Neural progenitor cell (in vitro differentiated cells): ENCODE data around the gene VSTM5. TPM values are rescaled to one million over a fixed set of nuclear protein-coding genes. Genes with fewer than 3 reads are reported as not detected.

ENCODE experiments used
- DNase-seq: peaks from one replicate; pipeline ENCODE4 v3.0.0-alpha.2; 2016; ENCODE audit warnings: low spot score
- H2AFZ ChIP-seq: fragments of 200-600 bp; sonication (generic); replicated peaks from 2 replicates; pipeline ENCODE4 v1.6.1; 2016; ENCODE audit warnings: antibody characterized with exemption
- H3F3A ChIP-seq: fragments of 200-600 bp; sonication (generic); 2 replicates; pipeline ENCODE4 v1.6.1; 2016; ENCODE audit warnings: antibody characterized with exemption, low read depth
- H3K27ac ChIP-seq: fragments of 200-600 bp; sonication (generic); 2 replicates; pipeline ENCODE4 v1.5.1; 2016; ENCODE audit warnings: mild to moderate bottlenecking
- H3K27me3 ChIP-seq: fragments of 200-600 bp; sonication (generic); 2 replicates; pipeline ENCODE4 v1.6.1; 2016; ENCODE audit warnings: mild to moderate bottlenecking, moderate library complexity
- H3K36me3 ChIP-seq: fragments of 200-600 bp; sonication (generic); 2 replicates; pipeline ENCODE4 v1.5.1; 2016
- H3K4me1 ChIP-seq: fragments of 200-600 bp; sonication (generic); 2 replicates; pipeline ENCODE4 v1.6.1; 2016; ENCODE audit warnings: mixed run types
- H3K4me2 ChIP-seq: fragments of 200-600 bp; sonication (generic); 2 replicates; pipeline ENCODE4 v1.6.1; 2016
- H3K4me3 ChIP-seq: fragments of 200-600 bp; sonication (generic); 2 replicates; pipeline ENCODE4 v1.5.1; 2016
- H3K79me2 ChIP-seq: fragments of 200-600 bp; sonication (generic); 2 replicates; pipeline ENCODE4 v1.6.1; 2016; ENCODE audit warnings: low read depth
- H3K9ac ChIP-seq: fragments of 200-600 bp; sonication (generic); 2 replicates; pipeline ENCODE4 v1.6.1; 2016
- H3K9me3 ChIP-seq: fragments of 200-600 bp; sonication (generic); 2 replicates; pipeline ENCODE4 v1.5.1; 2016; ENCODE audit warnings: low read depth
- H4K20me1 ChIP-seq: fragments of 200-600 bp; sonication (generic); 2 replicates; pipeline ENCODE4 v1.6.1; 2016; ENCODE audit warnings: low read depth
- H3K27ac Mint-ChIP-seq: 3 replicates; pipeline ENCODE4 v1.8.0; 2021; ENCODE audit warnings: mixed read lengths
- H3K27me3 Mint-ChIP-seq: 2 replicates; pipeline ENCODE4 v1.8.0; 2022; ENCODE audit warnings: low read depth, mild to moderate bottlenecking, inconsistent platforms, moderate library complexity, mixed read lengths; ENCODE audit not compliant: insufficient read depth
- H3K36me3 Mint-ChIP-seq: 3 replicates; pipeline ENCODE4 v1.8.0; 2021; ENCODE audit warnings: mixed read lengths
- H3K4me1 Mint-ChIP-seq: 3 replicates; pipeline ENCODE4 v1.8.0; 2021; ENCODE audit warnings: mixed read lengths
- H3K4me3 Mint-ChIP-seq: 3 replicates; pipeline ENCODE4 v1.8.0; 2021; ENCODE audit warnings: mild to moderate bottlenecking, moderate library complexity, mixed read lengths
- H3K9me3 Mint-ChIP-seq: 3 replicates; pipeline ENCODE4 v1.8.0; 2020; ENCODE audit warnings: mixed read lengths
- CTCF ChIP-seq: fragments of 200-600 bp; sonication (generic); IDR thresholded peaks from 2 replicates; pipeline ENCODE4 v1.5.1; 2017; ENCODE audit warnings: antibody characterized with exemption, mild to moderate bottlenecking
- EZH2 ChIP-seq: fragments of 200-600 bp; sonication (generic); IDR thresholded peaks from 2 replicates; pipeline ENCODE4 v1.6.1; 2017; ENCODE audit warnings: antibody characterized with exemption, mild to moderate bottlenecking, moderate library complexity
- EZH2phosphoT487 ChIP-seq: fragments of 200-600 bp; sonication (generic); IDR thresholded peaks from 2 replicates; pipeline ENCODE4 v1.6.1; 2017; ENCODE audit warnings: antibody characterized with exemption
- total RNA-seq: library from RNA; depleted of rRNA; stranded (reverse); fragments of >200 nt; gene quantifications from 2 replicates; pipeline ENCODE4 v1.2.3, GENCODE V29; 2015; ENCODE audit warnings: low replicate concordance

Gene VSTM5
- total RNA-seq, 1 donor from 2014 or later = 0.37 TPM

- Mint-ChIP-seq H3K27ac (peak within 1 kb of the TSS; percentile 96), H3K36me3 (peaks cover 28% of the 10 kb centered on the region), H3K9me3 (peaks cover 2% of the 10 kb centered on the region), H3K27me3 (peaks cover 2% of the 10 kb centered on the region), H3K4me1 (peaks cover 33% of the 10 kb centered on the region), H3K4me3 (peak within 1 kb of the TSS; percentile 100)
- peaks cover 9% of the 10 kb centered on the region for H3F3A ChIP-seq
- peak within 1 kb of the TSS; percentile 99 for H3K27ac ChIP-seq
- H3K4me3 ChIP-seq = peak within 1 kb of the TSS; percentile 95
- H3K79me2 ChIP-seq = peaks cover 70% of the 10 kb centered on the region
- H3K4me1 ChIP-seq = peaks cover 29% of the 10 kb centered on the region
- H3K9me3 ChIP-seq = no peaks in the 10 kb centered on the region
- DNase-seq = peak; percentile 97
- TF ChIP-seq CTCF (peak; percentile 46), EZH2 (peak; percentile 45), EZH2phosphoT487 (no peak)
- H3K4me2 ChIP-seq = peak within 1 kb of the TSS; percentile 98
- H3K9ac ChIP-seq = peak within 1 kb of the TSS; percentile 97
- H4K20me1 ChIP-seq = peaks cover 47% of the 10 kb centered on the region
- peaks cover 27% of the 10 kb centered on the region for H3K36me3 ChIP-seq
- H3K27me3 ChIP-seq = no peaks in the 10 kb centered on the region
- peak within 1 kb of the TSS; percentile 54 for H2AFZ ChIP-seq
These were observed 66.1 kb downstream of the VSTM5 start, which contains the start of gene MED17 for GRCh38 chr11:93784145-93784934. MED17 (plus strand) TSS chr11:93784282; CDS start chr11:93784514, 232 bp downstream.

- Mint-ChIP-seq H3K4me1 (peaks cover 33% of the 10 kb centered on the region), H3K9me3 (peaks cover 2% of the 10 kb centered on the region), H3K27me3 (peaks cover 2% of the 10 kb centered on the region), H3K36me3 (peaks cover 27% of the 10 kb centered on the region), H3K4me3 (peak overlapping the region; percentile 100), H3K27ac (peak overlapping the region; percentile 96)
- Histone ChIP-seq H3K4me2 (peak overlapping the region; percentile 98), H3K36me3 (peaks cover 22% of the 10 kb centered on the region), H3K4me1 (peaks cover 29% of the 10 kb centered on the region), H3K4me3 (peak overlapping the region; percentile 95), H3K9ac (peak overlapping the region; percentile 24), H3K9me3 (no peaks in the 10 kb centered on the region), H3F3A (peaks cover 9% of the 10 kb centered on the region), H2AFZ (peak overlapping the region; percentile 46), H3K79me2 (peaks cover 64% of the 10 kb centered on the region), H3K27me3 (no peaks in the 10 kb centered on the region), H4K20me1 (peaks cover 41% of the 10 kb centered on the region), H3K27ac (no peak overlapping the region)
- DNase-seq = no peak
- no peak for TF ChIP-seq EZH2
- no peak for TF ChIP-seq EZH2phosphoT487
- TF ChIP-seq CTCF = no peak
These were observed 66.7 kb downstream of the VSTM5 start for GRCh38 chr11:93783765-93784144.

GRCh38 chr11:93783362-93783761, 67.1 kb downstream of the VSTM5 start:
- peaks cover 9% of the 10 kb centered on the region for H3F3A ChIP-seq
- peaks cover 37% of the 10 kb centered on the region for H4K20me1 ChIP-seq
- H3K4me1 Mint-ChIP-seq = peaks cover 33% of the 10 kb centered on the region
- peak overlapping the region; percentile 24 for H3K9ac ChIP-seq
- no peak for DNase-seq
- no peak overlapping the region for H3K27ac Mint-ChIP-seq
- H3K79me2 ChIP-seq = peaks cover 60% of the 10 kb centered on the region
- H3K4me1 ChIP-seq = peaks cover 29% of the 10 kb centered on the region
- H3K36me3 ChIP-seq = peaks cover 20% of the 10 kb centered on the region
- no peaks in the 10 kb centered on the region for H3K27me3 ChIP-seq
- H3K36me3 Mint-ChIP-seq = peaks cover 26% of the 10 kb centered on the region
- TF ChIP-seq EZH2 (no peak), EZH2phosphoT487 (no peak), CTCF (no peak)
- H3K9me3 ChIP-seq = no peaks in the 10 kb centered on the region
- H3K4me3 ChIP-seq = peak overlapping the region; percentile 95
- H3K27me3 Mint-ChIP-seq = peaks cover 2% of the 10 kb centered on the region
- peak overlapping the region; percentile 100 for H3K4me3 Mint-ChIP-seq
- peak overlapping the region; percentile 98 for H3K4me2 ChIP-seq
- peak overlapping the region; percentile 46 for H2AFZ ChIP-seq
- H3K27ac ChIP-seq = no peak overlapping the region
- peaks cover 2% of the 10 kb centered on the region for H3K9me3 Mint-ChIP-seq
